Thymus (tissue), 11 donors: Measurements from ENCODE around the gene FRMD4B. TPM values are rescaled to one million over a fixed set of nuclear protein-coding genes. Genes with fewer than 3 reads are reported as not detected.

Experiments used
- DNase-seq, 9 donors: peaks; one replicate each; pipeline ENCODE4 v3.0.0-alpha.2; 2013; ENCODE audit warnings: low spot score in 9 of 9, low read depth in 6 of 9, missing footprints in 1 of 9
- H3K27ac ChIP-seq, 2 donors: one replicate each; pipeline ENCODE4 v1.5.1; 2013; ENCODE audit warnings: control low read depth in 1 of 2, low read depth in 1 of 2, low read length in 1 of 2, mild to moderate bottlenecking in 1 of 2, moderate library complexity in 1 of 2
- H3K27me3 ChIP-seq, 2 donors: one replicate each; pipeline ENCODE4 v1.5.1; 2013; ENCODE audit warnings: low read length in 1 of 2; ENCODE audit not compliant: control insufficient read depth in 2 of 2, insufficient read depth in 1 of 2
- H3K36me3 ChIP-seq, 2 donors: one replicate each; pipeline ENCODE4 v1.5.1; 2013; ENCODE audit warnings: low read length in 1 of 2, mild to moderate bottlenecking in 1 of 2, moderate library complexity in 1 of 2; ENCODE audit not compliant: control insufficient read depth in 2 of 2, insufficient read depth in 2 of 2
- H3K4me1 ChIP-seq, 2 donors: one replicate each; pipeline ENCODE4 v1.5.1; 2013; ENCODE audit warnings: low read length in 2 of 2; ENCODE audit not compliant: control insufficient read depth in 2 of 2, insufficient read depth in 2 of 2
- H3K4me3 ChIP-seq, 2 donors: one replicate each; pipeline ENCODE4 v1.5.1; 2013; ENCODE audit warnings: low read length in 2 of 2, control low read depth in 1 of 2, mild to moderate bottlenecking in 1 of 2
- H3K9me3 ChIP-seq, 2 donors: one replicate each; pipeline ENCODE4 v1.5.1; 2013; ENCODE audit warnings: low read length in 1 of 2, mild to moderate bottlenecking in 1 of 2; ENCODE audit not compliant: control insufficient read depth in 2 of 2, insufficient read depth in 1 of 2
- WGBS: extraction: QIAGEN DNeasy Blood & Tissue Kit; methylation state at CpG from one replicate; pipeline ENCODE4 v1.1.7; 2013; 5-methylcytosine and 5-hydroxymethylcytosine counted together
- polyA plus RNA-seq: library from polyadenylated mRNA; stranded (reverse); fragments of 200-250 nt; gene quantifications from one replicate; pipeline ENCODE4 v1.2.3, GENCODE V29; 2013
- total RNA-seq: library from RNA; stranded (reverse); fragments of 120-200 nt; gene quantifications from one replicate; pipeline ENCODE4 v1.2.4, GENCODE V29; 2013
- donor health status: healthy.

Gene FRMD4B
- total and polyA plus RNA-seq, 2 donors, result 12.8 to 21.7 TPM

GRCh38 chr3:69259125-69259524 lies 126.8 kb downstream of the FRMD4B start:
- Histone ChIP-seq H3K9me3 (no peaks in the 10 kb centered on the region), H3K4me1 (peaks cover 3 to 8% of the 10 kb centered on the region in 2 donors), H3K4me3 (no peak overlapping the region), H3K36me3 (no peaks in the 10 kb centered on the region), H3K27me3 (no peaks in the 10 kb centered on the region), H3K27ac (no peak overlapping the region)
- no peak for DNase-seq
- 99% methylated on average over 9 of the region's 9 CpGs for WGBS

DNA sequence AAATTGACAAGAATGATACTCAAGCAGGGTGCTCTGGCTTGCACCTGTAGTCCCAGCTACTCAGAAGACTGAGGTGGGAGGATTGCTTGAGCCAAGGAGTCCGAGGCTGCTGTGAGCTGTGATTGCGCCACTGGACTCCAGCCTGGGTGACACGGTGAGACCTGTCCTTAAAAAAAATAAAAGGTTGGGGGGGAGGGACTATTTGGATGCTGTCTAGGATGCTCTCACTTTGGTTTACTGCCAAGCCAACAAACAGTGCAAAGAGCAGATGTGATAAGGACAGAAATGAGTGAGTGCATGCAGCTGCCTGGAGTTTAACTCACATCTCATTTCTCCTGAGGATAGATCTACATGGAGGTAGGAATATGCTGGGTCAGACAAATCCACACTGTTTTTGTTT lies 130.0 kb downstream of the FRMD4B start:
- no peaks in the 10 kb centered on the region for H3K9me3 ChIP-seq
- H3K4me1 ChIP-seq, result peaks cover 3 to 11% of the 10 kb centered on the region in 2 donors
- no peaks in the 10 kb centered on the region for H3K36me3 ChIP-seq
- no peak overlapping the region for H3K27ac ChIP-seq
- 87% methylated on average over 3 of the region's 3 CpGs for WGBS
- DNase-seq, result no peak
- H3K27me3 ChIP-seq, result no peaks in the 10 kb centered on the region
- no peak overlapping the region for H3K4me3 ChIP-seq

DNA sequence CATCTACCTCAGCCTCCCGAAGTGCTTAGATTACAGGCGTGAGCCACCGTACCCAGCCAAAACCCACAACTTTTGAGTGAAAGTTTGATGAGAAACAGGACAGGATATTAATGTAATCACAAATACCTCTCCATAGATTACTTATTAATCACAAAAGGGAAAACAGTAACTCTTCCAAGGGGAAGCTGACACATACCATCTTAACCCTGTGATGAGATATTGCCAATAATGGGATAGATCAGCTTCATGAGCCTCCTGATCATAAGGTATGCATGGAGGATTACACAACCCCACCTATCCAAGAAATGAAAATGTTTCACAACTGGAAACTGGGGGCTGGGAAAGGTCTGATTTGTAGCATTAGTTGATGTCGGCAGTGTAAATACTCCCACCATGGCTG lies 131.5 kb downstream of the FRMD4B start:
- WGBS, result 99% methylated on average over 4 of the region's 4 CpGs
- H3K4me1 ChIP-seq, result peaks cover 3 to 18% of the 10 kb centered on the region in 2 donors
- no peaks in the 10 kb centered on the region for H3K36me3 ChIP-seq
- no peaks in the 10 kb centered on the region for H3K9me3 ChIP-seq
- no peaks in the 10 kb centered on the region for H3K27me3 ChIP-seq
- no peak overlapping the region for H3K27ac ChIP-seq
- DNase-seq, result no peak
- no peak overlapping the region for H3K4me3 ChIP-seq

GRCh38 chr3:69252631-69253030 lies 133.3 kb downstream of the FRMD4B start:
- H3K27ac ChIP-seq, result no peak overlapping the region
- H3K9me3 ChIP-seq, result no peaks in the 10 kb centered on the region
- DNase-seq, result peak in 1 of 9 donors; percentile 21
- H3K27me3 ChIP-seq, result no peaks in the 10 kb centered on the region
- WGBS, result 95% methylated on average over 4 of the region's 4 CpGs
- peaks cover 3 to 18% of the 10 kb centered on the region in 2 donors for H3K4me1 ChIP-seq
- no peak overlapping the region for H3K4me3 ChIP-seq
- no peaks in the 10 kb centered on the region for H3K36me3 ChIP-seq

DNA sequence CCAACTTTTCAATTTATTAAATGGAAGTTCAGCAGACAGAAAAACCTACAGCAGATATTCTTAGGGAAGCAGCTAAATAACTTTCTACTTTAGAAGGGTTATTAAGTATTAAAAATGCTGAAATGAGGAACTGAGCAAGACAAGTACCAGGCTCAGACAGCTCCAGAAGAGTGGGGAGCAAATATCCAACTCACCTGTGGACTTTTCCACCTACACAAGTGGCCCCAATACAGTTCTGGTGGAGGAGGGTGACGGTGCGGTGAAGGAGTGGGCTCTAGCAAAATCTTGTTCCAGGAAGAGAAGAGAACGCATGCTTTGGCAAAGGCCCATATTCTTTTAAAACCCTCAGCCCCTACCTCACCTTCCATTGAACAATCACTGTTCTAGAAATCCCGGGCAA lies 133.7 kb downstream of the FRMD4B start:
- DNase-seq, result no peak
- Histone ChIP-seq H3K9me3 (no peaks in the 10 kb centered on the region), H3K27me3 (no peaks in the 10 kb centered on the region), H3K36me3 (no peaks in the 10 kb centered on the region), H3K4me1 (peaks cover 3 to 18% of the 10 kb centered on the region in 2 donors), H3K4me3 (no peak overlapping the region), H3K27ac (peak overlapping the region in 1 of 2 donors; percentile 15)
- WGBS, result 95% methylated on average over 4 of the region's 4 CpGs

- Histone ChIP-seq H3K27me3 (no peaks in the 10 kb centered on the region), H3K36me3 (no peaks in the 10 kb centered on the region), H3K27ac (peak overlapping the region in 1 of 2 donors; percentile 52), H3K9me3 (no peaks in the 10 kb centered on the region), H3K4me3 (no peak overlapping the region), H3K4me1 (peaks cover 3 to 18% of the 10 kb centered on the region in 2 donors)
- no peak for DNase-seq
- 94% methylated on average over 6 of the region's 6 CpGs for WGBS
Measured at GRCh38 chr3:69251078-69251805, 134.6 kb downstream of the FRMD4B start.

DNA sequence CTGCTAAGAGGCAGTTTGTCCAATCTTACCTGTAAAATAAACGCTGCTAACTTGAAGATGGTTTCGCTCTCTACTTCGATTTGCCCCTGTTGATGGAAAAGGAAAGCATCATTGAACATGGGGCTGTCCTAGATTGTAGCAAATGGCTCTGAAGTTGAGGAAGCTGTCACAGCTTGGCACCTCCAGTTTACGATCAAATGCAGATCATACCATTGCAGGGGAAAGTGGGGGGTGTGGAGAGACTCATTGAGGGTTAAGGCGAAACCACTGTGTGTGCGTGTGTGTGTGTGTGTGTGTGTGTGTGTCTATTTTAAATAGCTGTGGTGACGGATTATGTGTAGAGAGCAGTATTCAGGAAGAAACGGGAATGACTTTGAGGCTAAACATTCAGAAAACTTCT lies 135.9 kb downstream of the FRMD4B start:
- WGBS, result 84% methylated on average over 8 of the region's 8 CpGs
- peaks cover 0 to 10% of the 10 kb centered on the region in 2 donors for H3K4me1 ChIP-seq
- H3K27ac ChIP-seq, result peak overlapping the region in 1 of 2 donors; percentile 61
- peak overlapping the region in 1 of 2 donors; percentile 35 for H3K4me3 ChIP-seq
- H3K9me3 ChIP-seq, result no peaks in the 10 kb centered on the region
- peak in 8 of 9 donors; percentile 75 to 93 (median 88) for DNase-seq
- H3K27me3 ChIP-seq, result no peaks in the 10 kb centered on the region
- H3K36me3 ChIP-seq, result no peaks in the 10 kb centered on the region

GRCh38 chr3:69249001-69249400 lies 136.9 kb downstream of the FRMD4B start:
- peaks cover 0 to 10% of the 10 kb centered on the region in 2 donors for H3K4me1 ChIP-seq
- no peak overlapping the region for H3K4me3 ChIP-seq
- no peak overlapping the region for H3K27ac ChIP-seq
- H3K36me3 ChIP-seq, result no peaks in the 10 kb centered on the region
- no peak for DNase-seq
- H3K9me3 ChIP-seq, result no peaks in the 10 kb centered on the region
- H3K27me3 ChIP-seq, result no peaks in the 10 kb centered on the region
- 98% methylated on average over 2 of the region's 2 CpGs for WGBS

DNA sequence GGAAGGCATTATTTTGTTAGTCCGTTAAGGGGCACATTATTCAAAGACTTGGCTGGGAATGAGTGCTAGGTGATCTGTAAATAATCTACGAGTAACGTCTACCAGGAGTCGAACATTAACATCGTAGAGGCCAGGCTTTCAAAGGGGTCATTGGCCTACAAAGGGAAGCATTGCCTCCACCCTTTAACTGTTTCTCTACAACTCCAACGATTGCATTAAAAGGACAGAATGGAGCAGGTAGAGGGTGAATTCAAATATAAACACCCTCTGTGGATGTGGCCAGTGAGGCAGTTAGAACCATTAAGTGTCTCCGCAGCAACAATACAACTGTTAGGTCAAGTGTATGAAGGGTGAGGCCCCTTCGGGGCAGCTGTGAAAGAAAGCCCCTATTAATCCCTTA lies 137.5 kb downstream of the FRMD4B start:
- WGBS, result 94% methylated on average over 8 of the region's 8 CpGs

More for the DNA sequence above, 137.5 kb downstream of the FRMD4B start:
- H3K9me3 ChIP-seq, result no peaks in the 10 kb centered on the region
- H3K27ac ChIP-seq, result no peak overlapping the region
- H3K4me1 ChIP-seq, result peaks cover 0 to 10% of the 10 kb centered on the region in 2 donors
- no peak for DNase-seq
- no peak overlapping the region for H3K4me3 ChIP-seq
- no peaks in the 10 kb centered on the region for H3K27me3 ChIP-seq
- no peaks in the 10 kb centered on the region for H3K36me3 ChIP-seq
